DOHH2 (cell line): ENCODE data around the gene GASK1A.

Source experiments
- H3F3A ChIP-seq: fragments of 200-600 bp; sonication (generic), shearing (Covaris generic); 2 replicates; pipeline ENCODE4 v1.6.0; 2016; ENCODE audit warnings: antibody characterized with exemption, mild to moderate bottlenecking; ENCODE audit not compliant: control insufficient read depth, insufficient read depth
- H3K27ac ChIP-seq: fragments of 200-600 bp; sonication (generic); 2 replicates; pipeline ENCODE4 v1.5.1; 2014; ENCODE audit warnings: low read depth, mild to moderate bottlenecking, low read length, moderate library complexity
- H3K27me3 ChIP-seq: fragments of 200-600 bp; sonication (generic); 2 replicates; pipeline ENCODE4 v1.6.1; 2014; ENCODE audit warnings: mild to moderate bottlenecking, low read length, mixed read lengths; ENCODE audit not compliant: control insufficient read depth
- H3K36me3 ChIP-seq: fragments of 200-600 bp; sonication (generic); 2 replicates; pipeline ENCODE4 v1.6.1; 2014; ENCODE audit warnings: mild to moderate bottlenecking, low read length, moderate library complexity, mixed read lengths; ENCODE audit not compliant: control insufficient read depth
- H3K4me1 ChIP-seq: fragments of 200-600 bp; sonication (generic); 2 replicates; pipeline ENCODE4 v1.6.1; 2014; ENCODE audit warnings: mild to moderate bottlenecking, low read length, mixed read lengths; ENCODE audit not compliant: control insufficient read depth
- H3K4me2 ChIP-seq: fragments of 200-600 bp; sonication (generic); 2 replicates; pipeline ENCODE4 v1.6.0; 2014; ENCODE audit warnings: mild to moderate bottlenecking, low read length, moderate library complexity
- H3K4me3 ChIP-seq: fragments of 200-600 bp; sonication (generic); 2 replicates; pipeline ENCODE4 v1.5.1; 2014; ENCODE audit warnings: mild to moderate bottlenecking, low read length, mixed read lengths
- H3K79me2 ChIP-seq: fragments of 200-600 bp; sonication (generic); 2 replicates; pipeline ENCODE4 v1.6.1; 2014; ENCODE audit warnings: mild to moderate bottlenecking, low read length, mixed read lengths; ENCODE audit not compliant: control insufficient read depth
- H3K9me2 ChIP-seq: fragments of 200-600 bp; sonication (generic); replicated peaks from 2 replicates; pipeline ENCODE4 v1.6.1; 2014; ENCODE audit warnings: mild to moderate bottlenecking, low read length, mixed read lengths; ENCODE audit not compliant: control insufficient read depth
- H3K9me3 ChIP-seq: fragments of 200-600 bp; sonication (generic); 2 replicates; pipeline ENCODE4 v1.6.1; 2014; ENCODE audit warnings: antibody characterized with exemption, low read length, mixed read lengths; ENCODE audit not compliant: control insufficient read depth, insufficient read depth
- H4K20me1 ChIP-seq: fragments of 200-600 bp; sonication (generic); 2 replicates; pipeline ENCODE4 v1.6.0; 2014; ENCODE audit warnings: low read depth, mild to moderate bottlenecking, antibody characterized with exemption, low read length, moderate library complexity; ENCODE audit not compliant: control insufficient read depth, insufficient read depth
- CTCF ChIP-seq: fragments of 200-600 bp; sonication (generic); IDR thresholded peaks from one replicate; pipeline ENCODE4 v1.5.1; 2014; ENCODE audit warnings: antibody characterized with exemption, mild to moderate bottlenecking, low read depth, low read length; ENCODE audit not compliant: poor library complexity, severe bottlenecking
- EZH2phosphoT487 ChIP-seq: fragments of 200-600 bp; sonication (generic); IDR thresholded peaks from 2 replicates; pipeline ENCODE4 v1.6.1; 2017; ENCODE audit warnings: borderline replicate concordance, mild to moderate bottlenecking, antibody characterized with exemption, low read length, moderate library complexity, mixed read lengths

The GASK1A gene

GRCh38 chr3:42942693-42943092, 36.4 kb upstream of the GASK1A start:
- Histone ChIP-seq H3K27me3 (peaks cover 8% of the 10 kb centered on the region), H3K79me2 (no peaks in the 10 kb centered on the region), H3K9me2 (no peaks in the 10 kb centered on the region), H3K4me1 (no peaks in the 10 kb centered on the region), H3K4me3 (no peak overlapping the region), H3K27ac (no peak overlapping the region), H3K36me3 (no peaks in the 10 kb centered on the region), H3K4me2 (no peak overlapping the region), H4K20me1 (no peaks in the 10 kb centered on the region), H3K9me3 (no peaks in the 10 kb centered on the region), H3F3A (no peaks in the 10 kb centered on the region)
- no peak for TF ChIP-seq EZH2phosphoT487
- TF ChIP-seq CTCF, result no peak

GRCh38 chr3:42946050-42946449, 33.1 kb upstream of the GASK1A start:
- Histone ChIP-seq H3F3A (no peaks in the 10 kb centered on the region), H3K4me2 (no peak overlapping the region), H3K4me3 (no peak overlapping the region), H3K36me3 (no peaks in the 10 kb centered on the region), H3K27ac (no peak overlapping the region), H3K4me1 (no peaks in the 10 kb centered on the region), H4K20me1 (no peaks in the 10 kb centered on the region), H3K27me3 (peaks cover 8% of the 10 kb centered on the region), H3K9me2 (no peaks in the 10 kb centered on the region), H3K9me3 (no peaks in the 10 kb centered on the region), H3K79me2 (no peaks in the 10 kb centered on the region)
- TF ChIP-seq CTCF, result no peak
- TF ChIP-seq EZH2phosphoT487, result no peak

GRCh38 chr3:42957573-42957972, 21.5 kb upstream of the GASK1A start:
- TF ChIP-seq EZH2phosphoT487 (no peak), CTCF (no peak)
- Histone ChIP-seq H3K4me3 (no peak overlapping the region), H3K9me2 (no peaks in the 10 kb centered on the region), H3K4me1 (no peaks in the 10 kb centered on the region), H3K79me2 (no peaks in the 10 kb centered on the region), H3K9me3 (no peaks in the 10 kb centered on the region), H3K27me3 (no peaks in the 10 kb centered on the region), H3F3A (no peaks in the 10 kb centered on the region), H3K36me3 (no peaks in the 10 kb centered on the region), H3K27ac (no peak overlapping the region), H3K4me2 (no peak overlapping the region), H4K20me1 (no peaks in the 10 kb centered on the region)

- H3K4me1 ChIP-seq, result no peaks in the 10 kb centered on the region
- no peaks in the 10 kb centered on the region for H3K79me2 ChIP-seq
- H3K27me3 ChIP-seq, result no peaks in the 10 kb centered on the region
- no peaks in the 10 kb centered on the region for H4K20me1 ChIP-seq
- H3K9me2 ChIP-seq, result no peaks in the 10 kb centered on the region
- H3K9me3 ChIP-seq, result no peaks in the 10 kb centered on the region
- H3K36me3 ChIP-seq, result no peaks in the 10 kb centered on the region
- no peak overlapping the region for H3K4me2 ChIP-seq
- H3F3A ChIP-seq, result no peaks in the 10 kb centered on the region
- H3K27ac ChIP-seq, result no peak overlapping the region
- H3K4me3 ChIP-seq, result no peak overlapping the region
- TF ChIP-seq CTCF (no peak), EZH2phosphoT487 (no peak)
Measured at GRCh38 chr3:42960282-42960681, 18.8 kb upstream of the GASK1A start.
